MM.1S (cell line): ENCODE data around the gene SLC25A11.

Experiments used
- DNase-seq: peaks from one replicate; pipeline ENCODE4 v3.0.0-alpha.2; 2015
- H2AFZ ChIP-seq: fragments of 300-600 bp; sonication (generic); 2 replicates; pipeline ENCODE4 v1.6.0; 2016; ENCODE audit warnings: antibody characterized with exemption, low read length
- H3F3A ChIP-seq: fragments of 300-600 bp; sonication (generic); 2 replicates; pipeline ENCODE4 v1.6.1; 2016; ENCODE audit warnings: mild to moderate bottlenecking, antibody characterized with exemption, low read length, moderate library complexity, mixed read lengths; ENCODE audit not compliant: insufficient read depth
- H3K27ac ChIP-seq: fragments of 300-600 bp; sonication (generic); 2 replicates; pipeline ENCODE4 v1.5.1; 2016; ENCODE audit warnings: mild to moderate bottlenecking, low read length
- H3K27me3 ChIP-seq: fragments of 300-600 bp; sonication (generic); replicated peaks from 2 replicates; pipeline ENCODE4 v1.6.0; 2016; ENCODE audit warnings: low read length; ENCODE audit not compliant: insufficient read depth
- H3K36me3 ChIP-seq: fragments of 300-600 bp; sonication (generic); replicated peaks from 2 replicates; pipeline ENCODE4 v1.6.1; 2016; ENCODE audit warnings: mild to moderate bottlenecking, low read length, mixed read lengths; ENCODE audit not compliant: insufficient read depth
- H3K4me1 ChIP-seq: fragments of 300-600 bp; sonication (generic); 2 replicates; pipeline ENCODE4 v1.6.1; 2016; ENCODE audit warnings: low read length, mixed read lengths
- H3K4me2 ChIP-seq: fragments of 300-600 bp; sonication (generic); 2 replicates; pipeline ENCODE4 v1.6.0; 2016; ENCODE audit warnings: low read depth, low read length
- H3K4me3 ChIP-seq: fragments of 300-600 bp; sonication (generic); 2 replicates; pipeline ENCODE4 v1.5.1; 2016; ENCODE audit warnings: low read length, mixed read lengths
- H3K79me2 ChIP-seq: fragments of 300-600 bp; sonication (generic); 2 replicates; pipeline ENCODE4 v1.6.1; 2016; ENCODE audit warnings: mixed run types, low read length, mixed read lengths
- H3K9ac ChIP-seq: fragments of 300-600 bp; sonication (generic); 2 replicates; pipeline ENCODE4 v1.6.1; 2016; ENCODE audit warnings: low read length, mixed read lengths
- H3K9me2 ChIP-seq: fragments of 300-600 bp; sonication (generic); replicated peaks from 2 replicates; pipeline ENCODE4 v1.6.1; 2016; ENCODE audit warnings: mild to moderate bottlenecking, low read length, mixed read lengths; ENCODE audit not compliant: insufficient read depth
- H3K9me3 ChIP-seq: fragments of 300-600 bp; sonication (generic); replicated peaks from 2 replicates; pipeline ENCODE4 v1.6.1; 2016; ENCODE audit warnings: mild to moderate bottlenecking, low read length, mixed read lengths; ENCODE audit not compliant: insufficient read depth
- H4K20me1 ChIP-seq: fragments of 300-600 bp; sonication (generic); 2 replicates; pipeline ENCODE4 v1.6.1; 2016; ENCODE audit warnings: mild to moderate bottlenecking, low read length, moderate library complexity, mixed read lengths; ENCODE audit not compliant: insufficient read depth
- CTCF ChIP-seq: fragments of 300-600 bp; sonication (generic); IDR thresholded peaks from 2 replicates; pipeline ENCODE4 v1.5.1; 2016; ENCODE audit warnings: antibody characterized with exemption, low read length, mixed read lengths
- EZH2 ChIP-seq: fragments of 300-600 bp; sonication (generic); optimal IDR thresholded peaks from 2 replicates; pipeline ENCODE3; 2017; ENCODE audit warnings: low read depth, mild to moderate bottlenecking, antibody characterized with exemption, low read length, mixed read lengths
- EZH2phosphoT487 ChIP-seq: fragments of 300-600 bp; sonication (generic); IDR thresholded peaks from 2 replicates; pipeline ENCODE4 v1.6.1; 2018; ENCODE audit warnings: antibody characterized with exemption, low read length

Gene SLC25A11

DNA sequence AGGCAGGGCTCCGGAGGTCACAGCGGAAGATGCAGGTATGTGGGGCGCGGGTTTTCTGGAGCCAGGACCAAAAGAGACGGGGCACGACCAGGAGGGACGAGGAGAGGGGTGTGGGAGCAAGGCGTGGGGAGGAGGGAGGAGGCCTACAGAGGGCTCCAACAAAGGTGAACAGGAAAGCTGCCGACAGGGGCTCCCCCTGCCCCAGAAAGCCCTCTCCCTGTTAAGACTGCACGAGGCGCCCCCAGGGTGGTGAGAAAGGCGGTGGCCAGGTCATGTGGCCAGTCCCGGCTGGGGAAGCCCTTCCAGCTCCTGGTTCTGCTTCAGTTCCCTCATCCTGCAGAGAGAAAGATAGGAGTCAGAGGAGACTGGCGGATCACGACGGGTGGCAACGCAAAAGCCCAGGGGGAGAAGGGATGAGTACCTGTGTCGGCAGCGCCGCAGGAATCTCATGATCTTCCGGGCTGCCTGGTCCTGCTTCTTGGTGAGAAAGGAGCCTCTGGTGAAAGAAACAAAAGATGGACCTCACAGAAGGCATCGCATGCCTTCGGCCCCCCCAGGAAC, 28.7 kb upstream of the SLC25A11 start:
- Histone ChIP-seq H3K27me3 (no peaks in the 10 kb centered on the region), H3K79me2 (peaks cover 25% of the 10 kb centered on the region), H2AFZ (peak overlapping the region; percentile 76; the same call in 1 of the 2 replicates), H3K9me2 (no peaks in the 10 kb centered on the region), H3F3A (peaks cover 12% of the 10 kb centered on the region; the same call in 1 of the 2 replicates), H3K27ac (no peak overlapping the region), H3K4me2 (peak overlapping the region; percentile 96), H3K4me3 (peak overlapping the region; percentile 84), H3K9me3 (no peaks in the 10 kb centered on the region), H3K4me1 (peaks cover 12% of the 10 kb centered on the region; the same call in 1 of the 2 replicates), H3K36me3 (no peaks in the 10 kb centered on the region), H3K9ac (peak overlapping the region; percentile 86; the same call in 1 of the 2 replicates), H4K20me1 (no peaks in the 10 kb centered on the region)
- TF ChIP-seq CTCF, result no peak
- DNase-seq, result no peak

- Histone ChIP-seq H3K9me3 (no peaks in the 10 kb centered on the region), H3F3A (peaks cover 12% of the 10 kb centered on the region; the same call in 1 of the 2 replicates), H3K9me2 (no peaks in the 10 kb centered on the region), H3K27ac (peak within 1 kb of the TSS; percentile 84), H4K20me1 (no peaks in the 10 kb centered on the region), H3K4me1 (peaks cover 12% of the 10 kb centered on the region; the same call in 1 of the 2 replicates), H3K79me2 (peaks cover 25% of the 10 kb centered on the region), H3K9ac (peak within 1 kb of the TSS; percentile 86), H3K4me3 (peak within 1 kb of the TSS; percentile 84), H3K4me2 (peak within 1 kb of the TSS; percentile 96), H3K36me3 (no peaks in the 10 kb centered on the region), H2AFZ (peak within 1 kb of the TSS; percentile 76), H3K27me3 (no peaks in the 10 kb centered on the region)
- TF ChIP-seq EZH2phosphoT487 (no peak), EZH2 (no peak), CTCF (no peak)
- peak; percentile 94 for DNase-seq
Observed at GRCh38 chr17:4967539-4968485, 28.0 kb upstream of the SLC25A11 start, which contains the start of gene SPAG7. TSS of gene SPAG7 (minus strand) at chr17:4967817. CDS start at chr17:4967804, 13 bp downstream.

DNA sequence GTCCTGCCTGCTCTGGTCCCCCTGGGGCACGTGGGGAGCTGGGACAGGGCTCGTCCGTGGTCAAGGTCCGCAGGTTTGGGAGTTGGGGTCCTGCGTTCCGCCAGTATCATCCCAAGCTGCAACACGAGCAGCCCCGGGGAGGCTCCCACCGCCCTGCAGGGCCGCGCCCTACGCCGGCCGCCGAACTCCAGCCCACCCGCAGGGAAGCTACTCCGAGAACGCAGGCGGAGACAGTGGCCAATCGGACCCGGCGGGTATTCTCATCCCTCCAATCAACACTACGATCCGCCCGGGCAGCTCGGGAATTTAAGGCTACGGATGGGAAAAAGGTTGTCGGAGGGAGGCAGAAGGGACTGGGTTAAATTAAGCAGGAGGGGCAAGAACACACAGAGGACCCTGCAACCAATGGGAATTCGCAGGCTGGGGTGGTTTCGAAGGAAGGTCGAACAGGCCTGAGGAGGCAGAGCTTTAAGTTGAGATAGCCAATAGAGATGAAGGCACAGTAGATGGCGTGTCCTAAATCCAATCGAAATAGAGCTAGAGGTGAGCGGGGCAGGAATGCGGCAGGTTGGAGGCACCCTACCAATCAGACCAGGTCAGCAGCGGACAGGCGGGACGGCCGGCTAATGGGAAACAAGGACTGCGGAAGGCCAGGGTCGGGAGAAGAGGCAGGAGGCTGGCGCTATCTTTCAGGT, 27.1 kb upstream of the SLC25A11 start:
- peak overlapping the region; percentile 84 for H3K4me3 ChIP-seq
- H3K9me3 ChIP-seq, result no peaks in the 10 kb centered on the region
- peaks cover 25% of the 10 kb centered on the region for H3K79me2 ChIP-seq
- peak; percentile 99 for DNase-seq
- no peak for TF ChIP-seq EZH2
- TF ChIP-seq CTCF, result no peak
- TF ChIP-seq EZH2phosphoT487, result no peak
- H3K27me3 ChIP-seq, result no peaks in the 10 kb centered on the region
- H4K20me1 ChIP-seq, result no peaks in the 10 kb centered on the region
- H3K27ac ChIP-seq, result peak overlapping the region; percentile 84; the same call in 1 of the 2 replicates
- peak overlapping the region; percentile 82 for H3K4me2 ChIP-seq
- no peaks in the 10 kb centered on the region for H3K36me3 ChIP-seq
- peaks cover 12% of the 10 kb centered on the region; the same call in 1 of the 2 replicates for H3K4me1 ChIP-seq
- H3K9ac ChIP-seq, result peak overlapping the region; percentile 86
- H3K9me2 ChIP-seq, result no peaks in the 10 kb centered on the region
- peaks cover 12% of the 10 kb centered on the region; the same call in 1 of the 2 replicates for H3F3A ChIP-seq
- H2AFZ ChIP-seq, result peak overlapping the region; percentile 65
